Stomach (tissue), 4 donors: Measurements from ENCODE around the gene VN1R2.

Experiments used
- CTCF ChIP-seq, 7 experiments: fragments of 450-650 bp in 4 of 7; fragments of 200-600 bp in 3 of 7; sonication (generic) in 3 of 7; IDR thresholded peaks; one replicate each; pipeline ENCODE4 v1.5.1; 2016 to 2019; ENCODE audit warnings: antibody characterized with exemption in 7 of 7, control low read depth in 2 of 7, mild to moderate bottlenecking in 1 of 7
- EP300 ChIP-seq: sonication (generic); formaldehyde crosslinking; IDR thresholded peaks from one replicate; pipeline ENCODE4 v1.6.1; 2017; ENCODE audit warnings: antibody characterized with exemption
- POLR2A ChIP-seq, 4 donors: fragments of 450-650 bp; IDR thresholded peaks; one replicate each; pipeline ENCODE4 v1.6.1; 2016; ENCODE audit warnings: antibody characterized with exemption in 4 of 4, control low read depth in 2 of 4, mild to moderate bottlenecking in 1 of 4, moderate library complexity in 1 of 4
- POLR2AphosphoS5 ChIP-seq, 3 donors: sonication (generic); formaldehyde crosslinking; IDR thresholded peaks; one replicate each; pipeline ENCODE4 v1.6.1; 2016; ENCODE audit warnings: antibody characterized with exemption in 3 of 3

- TF ChIP-seq POLR2A (IDR thresholded peaks at IDR 0.05) (no peak), CTCF (IDR thresholded peaks at IDR 0.05) (no peak), POLR2AphosphoS5 (IDR thresholded peaks at IDR 0.05) (no peak), EP300 (no peak)
Measured at GRCh38 chr19:53272044-53272443, 14.0 kb downstream of the VN1R2 start.
